LoVo (cell line): ENCODE results near the gene PEX3.
"Not testable (repeated sequence)": the region's sequence is repeated elsewhere in the genome, so short reads cannot be mapped to it uniquely, and the experiment has no call there.

Experiments
- DNase-seq: peaks from one replicate; pipeline ENCODE4 v3.0.0-alpha.2; 2016; ENCODE audit warnings: low spot score

PEX3 gene

DNA sequence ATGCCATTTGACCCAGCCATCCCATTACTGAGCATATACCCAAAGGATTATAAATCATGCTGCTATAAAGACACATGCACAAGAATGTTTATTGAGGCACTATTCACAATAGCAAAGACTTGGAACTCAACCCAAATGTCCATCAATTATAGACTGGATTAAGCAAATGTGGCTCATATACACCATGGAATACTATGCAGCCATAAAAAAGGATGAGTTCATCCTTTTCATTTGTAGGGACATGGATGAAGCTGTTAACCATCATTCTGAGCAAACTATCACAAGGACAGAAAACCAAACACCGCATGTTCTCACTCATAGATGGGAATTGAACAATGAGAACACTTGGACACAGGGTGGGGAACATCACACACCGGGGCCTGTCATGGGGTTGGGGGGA is 2.7 kb upstream of the PEX3 start:
- DNase-seq: not testable (repeated sequence)

DNA sequence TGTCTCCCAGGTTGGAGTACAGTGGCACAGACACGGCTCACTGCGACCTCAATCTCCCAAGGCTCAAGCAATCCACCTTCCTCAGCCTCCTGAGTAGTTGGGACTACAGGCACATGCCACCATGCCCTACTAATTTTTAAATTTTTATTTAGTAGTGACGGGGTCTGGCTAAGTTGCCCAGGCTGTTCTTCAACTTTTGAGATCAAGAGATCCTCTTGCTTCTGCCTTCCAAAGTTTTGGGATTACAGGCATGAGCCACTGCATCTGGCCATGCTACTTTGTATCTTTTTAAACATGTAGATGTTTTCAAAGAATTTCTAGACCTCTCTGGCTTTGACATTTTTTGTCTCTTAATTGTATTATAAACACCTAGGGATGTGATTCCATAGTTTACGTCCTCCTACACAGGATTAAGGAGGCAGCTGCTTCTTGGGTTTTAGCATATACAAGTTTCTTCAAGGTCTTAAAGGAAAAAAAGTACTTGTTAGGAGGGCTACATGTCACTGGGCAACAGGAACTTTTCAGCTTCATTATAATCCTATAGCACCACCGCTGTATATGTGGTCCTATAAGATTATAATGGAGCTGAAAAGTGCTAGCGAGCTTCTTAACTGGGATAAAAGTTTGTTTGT is 1.4 kb upstream of the PEX3 start:
- DNase-seq: no peak

DNA sequence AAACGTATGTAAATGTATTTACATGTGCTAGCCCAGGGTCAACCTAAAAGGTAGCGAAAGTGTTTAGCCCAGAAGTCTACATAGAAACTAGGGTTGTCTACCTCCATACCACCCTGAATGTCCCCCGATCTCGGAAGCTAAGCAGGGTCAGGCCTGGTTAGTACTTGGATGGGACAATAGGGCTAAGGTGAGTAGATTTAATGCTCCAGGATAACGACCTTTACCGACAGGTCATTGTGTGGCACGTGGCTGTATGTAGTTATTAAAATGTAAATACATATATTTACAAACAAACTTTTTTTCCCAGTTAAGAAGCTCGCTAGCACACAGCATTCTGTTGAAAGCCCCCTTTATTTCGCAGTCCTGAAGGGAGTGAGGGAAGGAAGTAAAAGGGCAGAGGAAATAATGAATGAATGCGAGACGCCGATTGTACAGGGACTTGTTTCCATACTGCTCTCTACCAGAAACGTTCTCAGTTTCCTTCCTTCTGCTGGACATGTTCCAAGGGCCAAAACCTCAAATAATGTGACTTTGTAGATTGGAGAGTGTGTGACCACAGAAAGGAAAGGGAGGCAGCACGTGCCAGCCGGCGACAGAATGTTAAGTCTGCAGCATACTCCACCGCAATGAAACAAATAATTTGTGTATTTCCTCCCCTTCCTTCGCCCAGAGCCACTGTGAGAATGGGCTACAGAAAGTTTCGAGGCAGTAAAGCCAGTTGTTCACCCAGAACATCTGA is 722 bp upstream of the PEX3 start:
- DNase-seq: peak; percentile 32

DNA sequence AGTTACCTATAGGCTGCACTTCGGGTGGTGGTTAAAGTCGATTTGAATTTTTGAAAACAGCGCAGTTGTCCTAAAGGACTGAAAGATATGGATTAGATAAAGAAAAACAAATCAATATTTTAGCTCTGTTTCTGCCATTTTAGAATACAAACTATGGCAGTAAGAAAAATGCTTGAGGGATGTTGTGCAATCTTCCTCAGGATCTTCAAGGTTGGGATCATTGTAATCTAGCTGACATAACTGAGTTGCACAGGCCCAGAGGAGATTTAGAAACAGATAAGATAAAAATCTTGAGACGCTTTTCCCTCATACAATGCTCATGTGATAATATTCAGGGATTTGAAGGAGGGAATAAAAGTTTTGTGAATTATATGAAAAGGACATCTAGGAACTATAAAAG is 926 bp downstream of the PEX3 start:
- DNase-seq: no peak

DNA sequence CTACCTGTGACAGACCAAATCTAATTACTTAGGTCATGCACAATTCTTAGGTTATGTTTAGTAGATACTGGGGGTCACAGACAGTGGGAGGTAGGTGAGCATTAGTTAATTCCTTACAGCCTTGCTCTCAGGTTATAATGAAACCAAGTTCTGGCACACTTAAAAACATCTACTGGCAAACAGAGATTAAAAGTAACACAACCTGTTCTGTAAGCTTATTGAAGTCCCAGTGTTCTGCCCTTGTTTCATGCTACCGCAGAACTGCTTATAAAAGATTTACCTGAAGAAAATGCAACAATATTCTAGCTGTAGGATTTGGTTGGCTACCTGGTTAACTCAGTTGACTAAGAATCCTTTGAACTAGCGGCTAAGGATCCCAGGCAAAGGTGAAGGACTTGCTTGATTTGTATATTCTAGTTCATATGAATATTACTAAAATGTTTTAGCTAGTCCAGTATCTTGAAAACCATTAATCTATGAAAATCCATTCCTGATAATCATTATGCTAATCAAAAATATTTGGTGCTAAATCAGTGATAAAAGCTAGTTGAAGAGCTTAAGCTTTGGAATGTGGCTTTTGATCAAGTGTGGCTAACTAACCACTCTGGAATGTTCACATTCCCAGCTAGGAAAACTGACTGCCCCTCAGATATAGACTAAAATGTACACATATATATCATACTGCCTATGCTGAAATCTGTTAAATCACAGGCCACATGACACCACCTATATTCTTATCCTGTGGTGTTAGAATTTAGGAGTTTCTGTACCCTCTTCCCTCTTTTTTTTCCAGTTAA is 7.2 kb downstream of the PEX3 start:
- no peak for DNase-seq

DNA sequence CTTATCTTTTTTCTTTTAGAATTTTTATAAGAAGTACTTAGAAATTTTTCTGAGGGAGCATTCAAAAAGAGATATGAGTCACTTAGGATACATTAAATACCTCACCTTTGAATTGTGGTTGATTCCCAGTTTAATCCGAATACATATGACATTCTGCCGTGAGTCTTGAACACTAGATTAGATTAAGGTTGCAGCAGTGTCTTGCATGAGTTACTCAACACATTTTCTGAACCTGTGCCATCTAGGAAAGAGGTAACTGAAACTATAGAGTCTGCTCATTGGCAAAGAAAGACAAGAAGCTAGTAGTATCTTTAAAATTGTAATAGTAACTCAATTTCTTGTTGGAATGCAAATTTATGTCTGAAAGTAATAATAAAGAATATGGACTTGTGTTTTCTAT is 14.9 kb downstream of the PEX3 start:
- no peak for DNase-seq

DNA sequence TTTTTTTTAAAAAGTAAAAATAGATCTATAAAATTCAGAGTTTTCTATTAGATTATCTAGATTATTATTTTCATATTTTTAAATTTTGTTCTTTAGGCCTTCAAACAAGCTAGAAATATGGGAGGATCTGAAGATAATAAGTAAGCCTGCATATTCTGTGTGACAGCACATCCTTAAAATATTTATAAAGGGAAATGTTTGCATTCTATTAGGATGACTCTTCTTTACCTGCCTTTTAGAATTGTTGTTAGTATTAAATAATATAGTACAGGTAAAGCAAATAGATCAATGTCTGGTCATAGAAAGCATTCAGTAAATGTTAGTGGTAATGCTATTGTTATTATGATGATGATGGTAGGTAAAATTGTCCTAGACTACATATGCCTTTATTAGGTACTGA is 17.4 kb downstream of the PEX3 start:
- DNase-seq: no peak

DNA sequence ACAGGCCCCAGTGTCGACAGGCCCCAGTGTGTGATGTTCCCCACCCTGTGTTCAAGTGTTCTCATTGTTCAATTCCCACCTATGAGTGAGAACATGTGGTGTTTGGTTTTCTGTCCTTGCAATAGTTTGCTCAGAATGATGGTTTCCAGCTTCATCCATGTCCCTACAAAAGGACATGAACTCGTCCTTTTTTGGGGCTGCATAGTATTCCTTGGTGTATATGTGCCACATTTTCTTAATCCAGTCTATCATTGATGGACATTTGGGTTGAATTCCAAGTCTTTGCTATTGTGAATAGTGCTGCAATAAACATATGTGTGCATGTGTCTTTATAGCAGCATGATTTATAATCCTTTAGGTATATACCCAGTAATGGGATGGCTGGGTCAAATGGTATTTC is 18.2 kb downstream of the PEX3 start:
- DNase-seq: not testable (repeated sequence)

DNA sequence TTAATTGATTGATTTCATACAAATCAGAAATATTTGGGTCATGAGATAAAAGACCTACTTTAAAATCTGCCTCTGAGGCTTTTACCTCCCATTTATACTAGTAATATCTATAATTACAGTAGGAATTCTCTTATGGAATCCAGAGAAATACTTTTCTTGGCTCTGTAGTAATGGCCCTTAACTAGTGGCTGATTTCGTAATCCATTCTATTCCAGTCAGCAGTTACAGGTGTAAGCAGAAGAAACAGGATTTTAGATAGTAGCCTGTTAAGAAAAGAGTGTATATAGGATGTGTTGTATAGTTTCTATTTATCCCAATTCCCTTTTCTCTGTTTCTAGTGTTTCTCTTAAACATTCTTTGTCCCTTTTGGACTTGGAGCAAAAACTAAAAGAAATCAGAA is 21.2 kb downstream of the PEX3 start:
- no peak for DNase-seq

DNA sequence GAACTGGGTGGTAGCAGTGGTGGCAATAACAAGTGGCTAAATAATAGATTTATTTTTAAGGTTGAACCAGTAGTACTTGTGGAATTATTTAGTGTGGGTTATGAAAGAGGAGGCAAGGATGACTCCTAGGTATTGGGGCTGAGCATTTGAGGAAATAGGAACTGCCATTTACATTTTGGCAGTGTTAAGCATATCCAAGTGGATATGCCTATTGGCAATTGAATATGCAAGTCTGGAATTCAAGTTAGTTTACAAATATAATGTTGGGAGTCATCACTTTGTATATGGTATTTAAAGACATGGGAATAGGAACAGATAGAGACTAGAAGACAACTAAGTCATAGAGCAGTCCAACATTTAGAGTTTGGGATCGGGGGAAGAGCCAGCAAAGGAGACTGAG is 25.9 kb downstream of the PEX3 start:
- no peak for DNase-seq

DNA sequence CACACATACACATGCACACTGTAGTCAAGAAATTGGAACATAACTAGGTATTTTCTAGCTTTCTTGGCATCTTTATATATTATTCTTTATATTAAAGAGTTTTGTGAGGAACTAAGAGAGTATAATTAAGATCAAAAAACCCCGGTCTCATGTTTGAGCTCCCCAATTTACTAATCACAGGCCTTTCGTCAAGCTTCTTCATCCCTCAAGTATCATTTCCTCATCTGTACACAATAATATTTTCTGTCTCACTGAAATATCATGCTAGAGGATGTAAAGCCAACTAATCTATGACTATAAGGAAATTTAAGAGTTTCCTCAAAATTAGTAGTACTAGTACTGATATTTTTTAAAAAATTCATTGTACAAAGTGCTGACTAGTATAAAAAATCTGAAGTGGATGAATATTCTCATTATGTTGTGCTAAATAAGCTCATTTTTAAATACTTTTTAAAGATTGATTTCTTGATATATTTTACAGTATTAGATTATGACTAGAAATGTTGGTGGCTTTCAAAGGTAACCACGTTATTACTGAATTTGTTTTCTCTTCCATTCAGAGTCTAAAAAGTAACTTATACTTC is 28.0 kb downstream of the PEX3 start:
- DNase-seq: no peak

DNA sequence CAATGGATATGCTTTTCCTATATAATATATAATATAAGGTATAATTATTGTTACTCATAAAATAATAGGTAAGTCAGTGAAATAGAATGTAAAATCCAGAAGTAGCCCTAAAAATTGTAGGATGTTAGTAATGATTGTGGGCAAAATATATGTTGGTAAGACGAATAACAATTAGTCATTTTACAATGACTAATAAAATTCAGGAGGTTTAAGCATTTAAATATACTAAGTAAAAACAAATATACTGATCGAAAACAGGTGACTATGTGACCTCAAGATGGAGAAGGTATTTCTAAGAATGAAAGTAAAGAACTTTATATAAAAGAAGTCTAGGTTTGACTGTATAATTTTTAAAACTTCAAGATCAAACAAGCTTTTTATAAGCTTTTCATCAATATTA is 32.0 kb downstream of the PEX3 start:
- no peak for DNase-seq

DNA sequence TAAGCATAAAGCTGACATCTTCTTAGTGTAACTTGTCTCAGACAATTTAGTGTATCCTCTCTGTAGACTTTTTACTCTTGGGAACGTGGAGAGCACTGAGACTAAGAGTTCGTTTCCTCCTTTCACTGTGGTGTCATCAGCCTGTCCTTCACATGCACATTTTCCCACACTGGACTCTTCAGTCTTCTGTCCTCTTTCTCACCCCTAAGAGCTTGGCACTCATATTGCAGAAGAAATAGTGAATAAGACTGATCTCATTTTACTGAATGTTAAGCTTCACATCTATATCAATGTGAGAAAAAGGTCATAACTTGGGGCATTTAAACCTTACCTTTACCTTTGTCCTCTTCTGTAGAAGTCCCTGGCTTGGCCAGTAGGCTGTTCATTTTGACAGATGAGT is 35.4 kb downstream of the PEX3 start:
- DNase-seq: no peak

DNA sequence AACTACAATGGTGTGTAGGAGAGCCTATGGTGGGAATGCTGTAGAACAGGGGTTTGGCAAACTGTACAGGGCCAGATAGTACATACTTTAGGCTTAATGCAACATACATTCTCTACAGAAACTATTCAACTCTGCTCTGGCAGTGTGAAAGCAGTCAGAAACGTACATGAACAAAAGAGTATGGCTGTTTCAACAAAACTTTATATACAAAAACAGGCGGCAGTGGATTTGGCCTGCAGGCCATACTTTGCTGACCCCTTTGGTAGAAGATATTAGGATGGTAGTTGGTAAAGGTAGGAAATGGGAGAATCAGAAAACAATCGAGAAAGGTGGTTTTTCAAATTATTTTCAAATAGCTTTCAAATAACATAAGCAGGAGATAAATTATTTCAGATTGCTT is 36.1 kb downstream of the PEX3 start:
- no peak for DNase-seq

DNA sequence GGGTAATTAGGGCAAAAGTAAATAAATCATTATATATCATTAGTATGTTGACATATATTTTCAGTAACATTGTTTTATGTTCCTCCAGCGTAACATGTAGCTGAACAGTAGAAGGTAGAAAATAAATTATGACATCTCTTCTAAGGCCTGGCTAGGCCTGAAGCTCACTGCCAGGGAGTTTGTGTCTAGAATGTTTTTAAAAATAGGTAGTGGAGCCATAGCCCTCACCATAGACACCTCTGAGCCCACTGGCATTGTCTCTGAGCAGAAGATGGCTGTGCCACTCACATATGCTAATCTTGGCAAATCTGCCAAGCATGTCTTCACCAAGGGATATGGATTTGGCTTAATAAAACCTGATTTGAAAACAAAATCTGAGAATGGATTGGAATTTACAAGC is 39.6 kb downstream of the PEX3 start:
- DNase-seq: no peak

DNA sequence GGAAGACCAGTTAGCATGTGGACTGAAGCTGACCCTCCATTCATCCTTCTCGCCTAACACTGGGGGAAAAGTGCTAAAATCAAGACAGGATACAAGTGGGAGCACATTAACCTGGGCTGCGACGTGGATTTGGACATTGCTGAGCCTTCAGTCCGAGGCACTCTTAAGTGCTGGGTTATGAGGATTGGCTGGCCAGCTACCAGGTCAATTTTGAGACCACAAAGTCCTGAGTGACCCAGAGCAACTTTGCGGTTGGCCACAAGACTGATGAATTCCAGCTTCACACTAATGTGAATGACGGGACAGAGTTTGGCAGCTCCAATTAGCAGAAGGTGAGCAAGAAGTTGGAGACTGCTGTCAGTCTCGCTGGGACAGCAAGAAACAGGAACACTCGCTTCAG is 40.2 kb downstream of the PEX3 start:
- no peak for DNase-seq

DNA sequence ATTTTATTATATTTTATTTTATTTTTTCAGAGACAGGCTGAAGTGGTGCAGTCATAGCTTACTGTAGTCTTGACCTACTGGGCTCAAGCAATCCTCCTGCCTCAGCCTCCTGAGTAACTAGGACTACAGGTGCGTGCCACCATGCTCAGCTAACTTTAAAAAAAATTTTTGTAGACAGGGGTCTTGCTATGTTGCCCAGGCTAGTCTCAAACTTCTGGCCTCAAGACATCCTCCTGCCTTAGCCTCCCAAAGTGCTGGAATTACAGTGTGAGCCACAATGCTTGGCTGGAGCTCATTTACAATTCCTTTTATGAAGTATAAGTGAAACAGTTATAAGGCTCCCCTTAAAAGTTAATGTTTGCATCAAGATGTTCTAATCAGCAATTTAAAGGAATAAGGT is 46.4 kb downstream of the PEX3 start:
- DNase-seq: no peak

DNA sequence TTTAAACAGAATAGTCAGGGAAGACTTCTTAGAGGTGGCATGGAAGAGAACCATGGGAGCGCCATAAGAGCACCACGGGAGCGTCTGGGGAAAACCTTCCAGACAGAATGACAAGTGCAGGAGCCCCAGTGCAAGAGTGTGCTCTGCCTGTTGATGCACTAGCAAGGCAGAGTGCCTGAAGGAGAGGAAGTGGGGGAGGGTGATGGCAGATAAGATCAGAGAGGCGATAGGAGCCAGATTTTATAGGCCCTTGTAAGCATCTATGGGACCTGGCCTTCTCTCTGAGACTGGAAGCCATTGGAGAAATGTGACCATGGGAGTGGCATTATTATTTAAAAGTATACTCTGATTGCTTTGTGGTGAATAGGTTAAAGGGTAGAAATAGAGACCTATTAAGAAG is 47.8 kb downstream of the PEX3 start:
- DNase-seq: no peak

DNA sequence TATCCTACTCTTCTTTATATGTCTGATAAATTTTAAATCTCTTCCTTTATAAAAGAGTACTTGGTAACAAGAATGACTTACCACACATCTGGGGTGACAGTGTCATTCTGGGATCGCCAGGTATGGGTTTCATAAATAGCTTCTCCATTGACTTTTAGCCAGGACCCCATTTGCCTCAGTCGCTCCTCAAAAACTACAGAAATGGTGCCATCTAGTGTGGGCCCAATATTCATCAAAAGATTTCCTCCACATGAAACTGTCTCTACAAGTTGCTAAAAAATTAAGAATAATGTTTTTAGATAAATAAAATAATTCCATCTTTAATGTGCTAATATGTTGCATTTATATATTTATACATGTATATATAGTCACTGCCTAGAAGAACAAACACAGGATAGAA is 51.2 kb downstream of the PEX3 start:
- DNase-seq: no peak

DNA sequence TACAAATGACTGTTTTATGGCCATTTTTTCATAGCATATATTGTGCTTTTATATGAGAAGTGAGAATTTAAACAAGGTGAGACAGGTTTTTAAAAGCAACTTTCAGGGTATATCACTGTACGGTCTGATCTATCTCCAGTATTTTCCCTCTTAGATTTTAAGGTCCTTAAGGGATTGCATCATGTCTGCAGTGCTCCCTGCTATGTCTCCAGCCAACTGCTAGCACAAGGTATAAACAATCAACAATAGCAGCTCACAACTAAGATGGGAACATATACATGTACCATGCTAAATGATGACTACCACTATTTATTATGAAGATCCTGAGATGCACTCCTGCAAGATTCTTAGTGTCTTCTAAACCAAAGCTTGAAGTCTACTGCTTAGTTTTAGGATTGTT is 53.8 kb downstream of the PEX3 start:
- DNase-seq: no peak

DNA sequence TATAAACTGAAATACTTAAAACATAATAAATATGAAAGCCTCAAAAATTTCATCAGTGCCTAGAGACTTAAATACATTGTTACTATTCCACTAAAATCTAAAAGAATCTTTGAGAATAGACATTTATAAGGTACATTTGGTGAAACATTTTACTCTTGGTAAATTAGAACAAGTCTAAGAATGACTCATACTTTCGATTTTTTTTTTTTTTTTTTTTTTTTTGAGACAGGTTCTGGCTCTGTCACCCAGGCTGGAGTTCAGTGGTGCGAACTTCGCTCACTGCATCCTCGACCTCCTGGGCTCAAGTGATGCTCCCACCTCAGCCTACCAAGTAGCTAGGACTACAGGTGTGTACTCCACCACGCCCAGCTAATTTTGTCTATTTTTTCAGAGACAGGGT is 54.5 kb downstream of the PEX3 start:
- DNase-seq: no peak

DNA sequence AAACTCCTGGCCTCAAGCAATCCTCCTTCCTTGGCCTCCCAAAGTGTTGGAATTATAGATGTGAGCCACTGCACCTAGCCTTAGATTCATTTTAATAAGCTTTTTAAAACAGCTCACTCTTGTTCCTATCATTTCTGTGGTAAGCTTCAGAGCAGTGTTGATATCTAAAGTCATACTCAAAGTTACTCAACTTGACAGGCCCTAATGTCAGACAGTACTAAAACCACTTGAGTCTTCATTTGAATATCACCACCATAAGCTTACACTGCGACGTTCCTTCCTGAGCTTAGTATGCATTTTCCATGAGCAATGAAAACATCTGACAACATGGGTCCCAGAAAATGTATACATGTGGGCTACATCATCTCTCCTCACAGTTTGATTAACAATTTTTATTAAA is 54.9 kb downstream of the PEX3 start:
- no peak for DNase-seq

DNA sequence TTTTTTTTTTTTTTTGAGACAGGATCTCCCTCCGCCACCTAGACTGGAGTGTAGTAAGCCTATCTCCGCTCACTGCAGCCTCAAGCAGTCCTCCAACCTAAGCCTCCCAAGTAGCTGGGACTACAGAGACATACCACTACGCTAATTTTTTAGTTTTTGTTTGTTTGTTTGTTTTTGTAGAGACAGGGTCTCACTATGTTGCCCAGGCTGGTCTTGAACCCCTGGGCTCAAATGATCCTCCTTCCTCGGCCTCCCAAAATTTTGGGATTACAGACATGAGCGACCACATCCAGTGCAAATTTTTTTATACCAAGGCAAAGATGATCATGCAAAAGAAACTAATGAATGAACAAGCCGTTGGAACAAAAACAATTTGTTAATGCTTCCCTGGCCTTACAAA is 55.6 kb downstream of the PEX3 start:
- no peak for DNase-seq
